Eye (tissue), 1 donor: ENCODE measurements around the gene TMEM72.

Experiments
- DNase-seq: peaks from one replicate; pipeline ENCODE4 v3.0.0-alpha.2; 2015

TMEM72 gene

DNA sequence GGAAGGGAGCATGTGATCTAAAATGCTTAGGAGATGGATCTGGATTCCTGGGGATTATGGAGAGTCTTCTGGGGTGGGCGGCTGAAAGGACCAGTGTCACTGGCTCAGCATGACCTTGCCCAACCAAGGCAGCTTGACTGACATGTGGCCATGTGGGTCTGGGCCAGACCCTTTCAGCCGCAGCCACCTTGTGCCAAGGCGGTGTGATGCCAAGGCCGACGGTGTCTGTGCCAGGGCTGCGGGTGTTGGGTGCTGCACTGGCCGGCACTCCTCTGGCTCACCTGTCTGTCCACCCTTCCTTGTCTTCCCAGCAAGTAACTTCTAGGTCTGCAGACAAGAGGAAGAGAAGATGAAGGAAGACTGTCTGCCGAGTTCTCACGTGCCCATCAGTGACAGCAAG is 58.7 kb downstream of the TMEM72 start:
- DNase-seq, result no peak

DNA sequence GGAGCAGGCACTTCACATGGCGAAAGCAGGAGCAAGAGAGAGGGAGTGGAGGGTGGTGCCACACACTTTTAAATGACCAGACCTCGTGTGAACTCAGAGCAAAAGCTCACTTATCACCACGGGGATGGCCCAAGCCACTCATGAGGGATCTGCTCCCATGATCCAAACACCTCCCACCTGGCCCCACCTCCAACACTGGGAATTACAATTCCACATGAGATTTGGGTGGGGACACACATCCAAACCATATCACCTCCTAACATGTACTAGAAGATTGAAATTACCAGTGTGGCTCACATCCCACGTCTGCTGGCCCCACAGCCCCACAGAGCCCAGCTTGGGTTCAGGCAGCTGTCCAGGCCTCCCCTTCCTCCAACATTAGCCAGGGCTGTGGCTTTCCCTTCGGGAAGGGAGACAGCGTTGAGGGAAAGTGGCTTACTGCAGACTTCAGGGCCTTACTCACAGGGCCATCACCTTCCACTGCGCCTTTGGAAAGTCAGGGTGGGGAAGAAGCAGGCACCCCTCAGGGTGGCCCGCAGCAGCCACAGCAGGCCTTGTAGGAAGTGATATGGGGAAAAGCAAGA is 59.8 kb downstream of the TMEM72 start:
- no peak for DNase-seq

DNA sequence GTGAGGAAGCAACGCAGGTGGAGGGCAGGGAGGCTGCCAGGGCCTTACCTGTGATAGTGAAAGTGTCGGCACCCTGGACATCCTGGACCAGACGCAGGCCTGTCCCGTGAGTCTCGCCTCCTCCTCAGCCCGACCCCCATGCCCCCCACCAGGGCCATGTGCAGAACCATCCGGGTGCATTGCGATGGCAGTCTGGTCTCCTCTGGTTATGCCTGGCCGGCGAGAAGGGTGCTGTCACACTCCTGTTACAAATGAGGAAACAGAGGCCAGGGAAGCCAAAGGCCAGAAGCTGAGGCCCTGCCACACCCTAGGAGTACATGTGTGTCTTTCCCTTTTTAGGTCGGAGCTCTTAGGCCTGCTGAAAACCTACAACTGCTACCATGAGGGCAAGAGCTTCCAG is 60.3 kb downstream of the TMEM72 start:
- no peak for DNase-seq

DNA sequence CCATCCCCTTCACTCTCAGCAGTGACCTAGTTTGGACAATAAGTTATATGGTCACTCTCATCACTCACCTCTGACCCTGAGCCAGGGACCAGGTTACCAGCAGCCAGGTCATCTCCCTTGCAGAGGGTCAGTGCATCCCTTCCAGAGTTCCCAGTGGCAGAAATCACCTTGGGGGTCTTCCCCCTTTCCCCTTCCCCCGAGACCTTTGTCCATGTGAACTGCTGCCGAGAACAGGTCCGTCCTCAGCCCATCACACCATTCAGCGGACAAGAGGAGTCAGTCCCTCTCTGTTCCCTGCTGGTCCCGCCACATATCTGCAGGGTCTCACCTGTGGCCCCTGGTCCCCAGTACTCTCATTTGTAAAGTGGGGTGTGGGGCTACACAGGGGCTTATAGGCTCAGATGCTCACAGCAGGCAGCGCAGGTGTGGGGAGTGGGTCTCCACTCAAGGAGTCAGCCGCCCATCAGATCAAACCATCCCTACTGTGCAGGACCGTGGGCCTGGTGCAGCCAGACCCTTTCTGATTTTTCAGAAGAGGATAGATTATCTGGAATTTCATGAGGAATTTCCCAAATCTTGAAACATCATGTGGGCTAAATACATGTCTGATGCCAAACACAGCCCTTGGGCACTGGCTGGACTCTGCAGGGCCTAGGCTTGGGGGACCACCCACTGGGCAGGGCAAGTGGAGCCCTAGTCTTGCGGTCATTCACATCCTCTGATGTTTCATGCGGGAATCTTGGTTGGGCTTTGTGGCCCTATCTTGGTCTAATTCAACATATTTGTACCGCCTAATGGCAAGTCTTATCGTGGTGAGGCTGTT is 61.0 kb downstream of the TMEM72 start:
- no peak for DNase-seq

DNA sequence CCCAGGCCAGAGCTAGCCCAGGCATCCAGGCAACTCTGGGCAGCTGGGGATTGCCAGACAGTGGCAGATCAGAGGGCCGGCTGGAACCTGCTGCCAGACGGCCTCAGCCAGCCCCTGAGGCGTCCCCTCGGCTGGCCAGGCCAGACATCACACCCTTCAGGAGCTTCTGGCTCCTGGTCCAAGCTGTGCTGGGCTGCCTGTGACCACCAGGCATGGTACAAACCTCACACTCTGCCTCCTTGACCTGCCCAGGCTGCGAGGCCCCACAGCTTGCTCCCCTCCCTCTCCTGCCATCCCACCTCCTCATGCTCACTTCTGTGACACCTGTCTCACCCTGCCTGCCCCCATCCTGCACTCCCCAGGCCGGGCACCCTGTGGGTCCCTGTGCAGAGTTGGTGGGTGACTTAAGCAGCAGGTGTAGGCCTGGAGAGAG is 61.8 kb downstream of the TMEM72 start:
- DNase-seq, result no peak

DNA sequence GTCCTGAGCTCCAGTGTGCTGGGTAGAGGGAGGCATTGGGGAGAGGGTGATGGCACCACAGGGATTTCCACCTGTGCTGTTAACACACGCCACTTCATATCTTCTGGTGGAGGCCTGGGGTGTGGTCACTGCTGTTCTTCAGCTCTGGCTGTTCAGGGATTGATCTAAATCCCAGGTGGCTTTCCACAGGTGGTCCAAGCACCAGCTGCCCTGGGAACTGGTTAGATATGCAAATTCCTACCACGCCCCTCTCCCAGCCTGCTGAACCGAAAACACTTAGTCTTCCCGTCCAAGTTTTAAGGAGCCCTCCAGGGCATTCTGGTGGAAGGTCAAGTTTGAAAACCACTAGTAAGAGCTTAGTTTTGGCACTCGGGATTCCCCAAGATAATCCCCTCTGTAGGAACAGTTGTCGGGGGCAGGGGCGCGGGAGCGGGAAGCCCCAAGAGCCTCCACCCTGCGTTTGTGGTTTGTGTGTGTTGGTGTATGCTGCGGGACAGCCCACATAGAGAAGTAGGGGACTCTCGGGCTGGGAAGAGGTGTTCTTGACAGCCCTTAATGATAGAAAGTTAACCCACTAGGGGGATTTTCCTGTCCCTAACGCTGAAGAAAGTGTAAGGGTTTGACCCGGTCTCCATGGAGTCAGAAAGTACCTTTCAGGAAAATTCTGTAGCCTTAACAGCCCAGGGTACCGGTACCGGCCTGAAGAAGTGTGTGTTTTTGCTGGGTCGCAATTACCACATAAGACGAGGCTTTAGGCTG is 62.4 kb downstream of the TMEM72 start:
- DNase-seq, result no peak

DNA sequence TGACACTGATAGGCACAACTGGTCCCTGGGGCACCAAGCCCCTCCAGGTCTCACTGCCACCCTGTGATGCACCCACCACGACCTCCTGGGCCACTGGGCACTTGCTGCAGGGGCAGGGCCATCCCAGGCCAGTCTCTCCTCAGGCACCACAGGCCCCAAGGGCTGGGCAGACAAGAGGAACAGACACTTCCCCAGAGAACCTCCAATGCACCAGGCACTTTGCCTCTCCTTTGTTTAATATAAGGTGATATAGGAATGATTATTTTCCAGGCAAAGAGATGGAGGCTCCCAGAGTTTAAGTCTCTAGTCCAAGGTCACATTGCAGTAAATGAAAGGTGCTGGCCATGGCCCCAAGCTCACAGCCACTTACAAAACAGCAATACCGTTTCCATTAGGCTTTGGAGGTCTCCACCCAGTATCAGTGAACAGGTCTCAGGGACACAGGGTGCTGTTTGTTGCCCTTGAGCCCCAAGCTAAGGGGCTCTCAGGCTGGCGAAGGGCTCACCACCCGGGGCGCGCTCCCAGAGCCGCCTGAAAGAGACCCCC is 63.0 kb downstream of the TMEM72 start:
- no peak for DNase-seq

DNA sequence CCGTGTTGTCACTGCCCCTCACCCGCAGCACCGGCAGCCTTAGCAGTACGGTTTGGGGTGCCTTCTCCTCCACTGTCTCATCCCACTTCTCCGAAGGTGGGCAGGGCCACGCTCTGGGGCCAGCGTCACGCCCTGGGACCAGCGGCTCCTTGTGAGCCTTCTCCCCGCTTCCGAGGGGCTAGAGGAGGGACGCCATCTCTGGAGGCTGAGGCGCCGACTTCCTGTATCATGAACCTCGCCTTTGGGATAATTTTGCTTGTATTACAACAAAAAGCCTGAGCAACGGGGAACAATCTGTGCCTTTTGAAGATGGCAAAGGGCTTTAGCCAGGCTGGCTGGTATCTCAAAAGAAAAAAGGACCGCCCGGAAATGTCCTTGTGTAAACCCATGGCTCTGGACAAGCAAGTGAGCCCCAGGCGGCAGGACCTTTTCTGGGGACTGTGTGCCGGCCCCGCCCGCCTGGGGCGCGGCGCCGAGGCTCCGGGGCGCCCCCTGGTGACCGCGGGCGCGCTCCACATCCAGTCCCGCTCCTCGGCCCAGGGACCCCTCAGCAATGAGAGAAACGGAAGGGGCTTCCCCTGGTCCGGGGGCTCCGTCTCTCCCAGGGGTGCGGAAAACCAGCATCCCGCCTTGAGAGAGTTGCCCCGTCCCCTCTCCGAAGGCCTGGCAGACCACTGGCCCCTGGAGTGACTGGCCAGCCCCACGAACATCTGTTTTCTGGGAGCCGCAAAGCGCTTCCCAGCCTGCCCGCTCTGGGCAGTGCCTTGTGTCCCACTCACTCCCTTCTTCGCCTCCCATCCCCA is 63.7 kb downstream of the TMEM72 start:
- peak; percentile 89 for DNase-seq

DNA sequence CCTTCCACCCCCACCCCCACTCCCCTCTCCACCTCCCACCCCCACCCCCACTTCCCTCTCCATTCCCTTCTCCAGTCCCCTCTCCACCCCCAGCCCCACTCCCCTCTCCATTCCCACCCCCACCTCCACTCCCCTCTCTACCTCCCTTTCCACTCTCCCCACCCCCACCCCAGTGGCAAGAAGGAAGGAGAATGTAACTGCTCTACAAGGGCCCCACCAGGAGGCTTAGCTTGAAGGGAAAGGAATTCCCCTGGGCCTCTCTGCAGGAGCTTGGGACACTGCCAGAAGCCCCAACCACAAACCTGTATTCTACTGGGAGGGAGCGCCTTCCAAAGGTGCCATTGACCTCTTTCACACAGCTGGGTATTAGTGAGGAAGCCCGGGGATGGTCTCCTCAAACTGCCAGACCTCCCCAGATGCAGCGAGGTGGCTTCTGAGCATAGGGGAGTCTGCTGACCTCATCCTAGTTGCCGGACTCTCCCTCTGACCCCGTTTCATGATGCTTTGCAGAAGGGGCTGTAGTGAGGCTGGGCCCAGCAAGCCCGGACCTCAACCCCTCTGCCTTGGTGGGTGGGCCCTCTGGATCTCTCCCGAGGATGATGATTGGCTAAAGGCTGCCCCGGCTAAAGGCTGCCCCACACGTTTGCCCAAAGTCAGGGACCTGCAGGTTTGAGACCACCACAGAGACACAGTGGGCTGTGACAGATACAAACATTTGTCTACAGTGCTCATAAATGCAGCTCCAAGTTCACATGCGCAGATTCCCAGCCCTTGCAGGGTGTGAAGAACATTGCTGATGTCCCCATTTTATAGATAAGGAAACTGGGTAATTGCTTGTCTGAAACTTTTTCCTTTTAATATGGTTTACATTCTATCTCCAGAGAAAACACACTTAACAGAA is 64.5 kb downstream of the TMEM72 start:
- DNase-seq, result peak; percentile 81

DNA sequence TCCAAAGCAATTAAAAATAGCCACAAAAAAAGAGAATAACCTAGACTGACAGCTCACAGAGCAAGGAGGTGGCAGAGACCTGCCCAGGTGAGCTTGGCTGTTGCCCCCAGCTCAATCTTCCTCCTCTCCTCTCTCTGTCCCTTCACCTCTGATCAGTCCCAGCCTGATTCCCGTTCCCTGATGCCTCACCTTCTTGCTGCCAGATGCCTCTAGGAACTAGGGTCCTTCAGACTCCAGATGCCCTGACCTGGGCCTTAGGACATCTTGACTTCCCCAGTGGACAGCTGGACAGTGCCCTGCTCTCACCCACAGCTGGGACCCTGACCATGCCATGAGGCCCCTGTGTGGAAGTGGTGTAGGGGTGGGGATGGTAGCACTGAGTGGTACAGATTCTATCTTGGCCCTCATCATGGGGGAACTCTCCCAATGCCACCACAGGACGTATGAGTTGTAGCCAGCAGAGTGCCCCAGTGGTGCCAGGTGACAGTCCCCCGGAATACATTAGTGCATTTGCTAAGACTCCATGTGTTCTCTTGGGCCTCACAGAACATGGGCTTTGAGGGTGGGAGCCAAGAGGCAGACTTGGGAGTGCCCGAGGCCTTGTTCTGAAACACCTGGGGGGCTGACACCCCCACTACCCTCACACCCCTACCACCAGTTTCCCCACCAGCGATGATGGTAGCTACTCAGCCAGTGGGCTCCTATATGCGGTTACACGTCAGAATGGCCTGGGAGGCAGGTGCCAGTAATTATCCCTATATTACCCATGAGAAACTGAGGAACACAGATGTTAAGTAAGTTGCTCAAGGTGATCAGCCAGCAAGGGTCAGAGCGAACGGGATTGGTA is 65.4 kb downstream of the TMEM72 start:
- no peak for DNase-seq

DNA sequence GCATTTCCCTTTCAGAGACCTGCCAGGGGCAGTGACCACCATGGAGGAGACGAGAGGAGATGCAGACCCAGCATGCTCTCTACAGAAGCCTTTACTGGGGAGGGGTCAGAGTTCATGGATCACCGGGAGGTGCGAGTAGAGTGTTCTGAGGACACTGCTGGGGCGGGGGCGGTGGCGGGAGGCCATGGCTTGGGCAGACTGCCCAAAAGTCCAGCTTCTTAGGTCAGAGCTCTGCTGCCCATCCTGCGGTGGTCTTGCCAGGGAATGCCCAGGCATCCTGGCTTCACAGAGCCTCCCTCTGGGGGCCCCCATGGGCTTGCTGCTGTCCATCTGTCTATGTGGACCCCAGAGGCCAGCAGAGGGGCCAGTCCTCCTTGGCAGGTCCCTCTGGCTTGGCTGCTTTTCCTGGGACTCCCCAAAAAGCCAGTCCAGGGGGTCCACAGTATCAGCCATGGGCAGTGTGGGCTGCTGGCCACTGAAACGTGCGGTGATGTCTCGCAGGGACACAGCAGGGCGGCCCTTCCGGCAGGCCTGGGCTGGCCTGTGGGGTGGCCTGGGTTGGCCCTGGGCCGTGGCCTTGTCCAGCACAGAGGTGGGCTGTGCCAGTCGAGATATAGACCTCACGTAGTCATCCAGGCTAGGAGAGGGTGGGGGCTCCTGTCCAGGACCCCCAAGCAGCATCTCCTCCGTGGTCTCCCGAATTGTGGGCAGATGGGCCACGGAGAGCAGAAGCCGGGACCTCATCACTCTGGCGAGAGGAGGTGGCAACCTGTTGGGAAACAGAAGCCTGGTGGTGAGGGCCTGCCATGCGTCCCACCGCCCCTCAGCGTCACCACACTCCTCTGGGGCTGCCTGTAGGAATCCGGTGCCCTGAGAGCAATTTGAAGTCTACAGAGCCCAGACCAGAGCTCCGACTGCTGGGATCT is 66.4 kb downstream of the TMEM72 start:
- no peak for DNase-seq

DNA sequence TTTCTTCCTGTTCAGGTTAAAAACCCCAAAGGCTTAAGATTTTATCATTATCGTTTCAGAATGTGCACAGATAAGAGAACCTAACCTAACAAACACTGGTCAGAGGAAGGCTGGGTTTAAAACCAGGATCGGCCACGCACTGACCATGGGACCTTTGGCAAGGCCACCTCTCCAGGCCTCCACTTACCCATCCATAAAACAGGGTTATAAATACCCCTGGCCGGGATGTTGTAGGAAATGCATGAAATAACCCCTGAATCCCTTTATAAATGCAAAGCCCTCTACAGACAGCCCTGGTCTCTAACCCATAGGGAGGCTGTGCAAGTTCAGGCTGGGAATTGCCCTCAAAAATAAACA is 67.1 kb downstream of the TMEM72 start:
- no peak for DNase-seq

DNA sequence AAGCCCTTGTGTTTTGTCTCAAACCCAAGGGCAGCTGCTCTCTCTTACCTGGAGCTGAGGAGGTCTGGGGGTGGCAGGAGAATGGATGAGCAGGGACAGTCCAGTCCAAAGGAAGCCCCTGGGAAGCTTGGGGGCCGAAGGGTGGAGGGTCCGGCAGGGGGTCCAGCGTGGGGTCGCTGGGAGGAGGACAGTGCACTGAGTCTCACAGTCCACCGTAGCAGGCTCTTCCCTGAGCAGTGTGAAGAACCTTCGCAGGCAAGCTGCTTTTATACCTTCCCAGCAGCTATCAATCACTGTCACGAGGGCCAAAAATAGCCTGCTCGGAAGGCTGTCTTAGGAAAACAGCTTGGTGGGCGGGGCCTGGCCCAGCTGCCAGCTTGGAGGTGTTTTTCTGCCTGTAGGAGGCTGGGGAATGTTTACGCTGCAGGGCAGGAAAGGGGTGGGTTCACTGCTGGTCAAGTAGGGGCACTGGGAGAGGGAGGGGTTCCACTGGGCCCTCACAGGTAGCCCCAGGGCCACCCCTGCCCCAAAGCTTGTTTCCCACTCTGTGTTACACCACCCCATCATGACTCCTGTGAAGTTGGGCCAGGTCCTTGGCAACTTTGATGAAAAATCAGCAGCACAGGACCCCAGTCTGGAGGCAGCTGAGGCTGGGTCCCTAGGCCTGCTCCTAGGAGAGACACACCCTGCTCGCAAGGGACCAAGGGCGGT is 67.6 kb downstream of the TMEM72 start, which contains the start of gene DEPP1:
DEPP1 (minus strand) TSS at position 240 of the 711 bp plus-strand sequence. CDS start 779 bp downstream, outside the sequence.
- DNase-seq, result peak; percentile 93

DNA sequence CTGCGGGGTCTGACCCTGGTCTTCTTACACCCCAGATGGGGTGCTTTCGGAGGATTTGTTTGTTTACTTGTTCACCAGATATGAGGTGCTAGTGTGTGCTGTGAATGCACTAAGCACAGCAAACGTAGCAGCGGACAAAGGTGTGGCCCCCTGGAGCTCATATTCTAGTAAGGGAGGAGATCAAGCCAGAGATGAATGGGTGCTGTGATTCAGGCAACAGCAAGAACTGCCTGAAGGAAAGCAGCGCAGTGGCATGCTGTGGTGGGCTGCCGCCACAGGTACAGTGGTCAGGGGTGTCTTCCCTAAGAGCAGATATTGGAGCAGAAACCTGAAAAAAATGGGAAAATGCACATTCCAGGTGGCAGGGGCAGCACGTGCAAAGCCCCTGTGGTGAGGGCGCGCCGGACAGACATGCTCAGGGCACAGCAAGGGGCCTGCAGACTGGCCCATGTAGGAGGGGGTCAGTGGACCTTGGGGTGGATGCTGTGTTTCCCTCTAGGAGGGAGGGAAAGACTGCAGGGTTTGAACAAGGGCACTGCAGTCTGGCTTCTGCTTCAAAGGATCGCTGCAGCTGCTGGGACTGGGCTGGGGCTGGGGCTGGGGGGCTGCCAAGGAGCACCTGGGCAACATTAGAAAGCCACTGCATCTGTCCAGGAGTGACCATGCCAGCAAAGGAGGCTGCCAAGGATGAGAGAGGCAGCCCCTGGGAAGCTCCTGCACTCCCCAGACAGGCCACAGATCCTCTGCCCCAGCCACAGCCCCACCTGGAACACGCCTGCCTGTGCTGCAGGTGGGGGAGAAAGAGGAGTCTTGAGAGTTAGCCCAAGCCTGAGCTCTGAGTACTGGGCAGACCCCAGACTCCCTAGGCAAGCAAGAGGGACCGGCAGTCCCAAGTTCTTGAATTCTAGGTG is 68.4 kb downstream of the TMEM72 start:
- no peak for DNase-seq

DNA sequence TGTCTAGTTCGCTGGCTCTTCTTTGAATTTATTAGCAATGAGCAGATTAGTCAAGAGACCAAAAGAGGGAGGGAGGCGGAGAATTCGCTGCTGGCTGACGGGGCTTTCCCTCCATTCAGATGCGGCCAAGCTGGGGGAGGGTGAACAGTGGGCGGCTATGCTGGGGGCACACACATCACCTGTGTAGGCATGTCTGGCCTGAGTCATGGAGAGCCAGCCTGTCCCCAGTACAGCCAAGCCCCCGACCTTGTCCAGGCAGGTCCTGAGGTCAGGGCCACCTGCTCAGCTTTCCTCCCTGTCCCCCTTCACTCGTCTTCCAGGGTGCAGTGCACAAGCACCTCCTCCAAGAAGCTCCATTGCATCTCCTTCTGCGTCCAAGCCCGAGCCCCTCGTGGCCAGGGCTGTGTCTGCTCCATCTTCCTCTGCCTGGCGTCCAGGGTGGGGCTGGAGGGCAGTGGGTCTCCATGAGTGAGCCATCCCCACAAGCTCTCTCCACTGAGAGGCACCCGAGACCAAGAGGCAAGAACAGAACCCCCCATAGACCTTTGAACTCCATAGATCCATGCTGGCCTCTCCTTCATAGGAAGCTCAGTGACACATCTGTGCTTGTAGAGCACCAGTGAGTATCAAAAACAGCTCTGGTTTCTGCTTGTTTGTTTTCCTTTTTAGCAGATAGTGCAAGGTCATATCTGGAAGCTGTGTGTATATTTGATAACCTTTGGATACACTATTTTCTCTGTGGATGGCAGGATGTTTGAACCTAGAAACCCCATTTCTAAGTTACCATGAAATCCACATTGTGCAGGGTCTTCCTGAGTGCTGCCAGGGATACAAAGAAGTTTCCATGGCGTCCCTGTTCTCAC is 69.4 kb downstream of the TMEM72 start:
- no peak for DNase-seq
